DND-41 (cell line): ENCODE measurements around the gene TMEM97.

ENCODE experiments used
- ATAC-seq: fragments of 200-7000 bp; cut with Tn5 transposase; 3 replicates; pipeline ENCODE4 v1.9.1; 2021; ENCODE audit warnings: low read depth; ENCODE audit not compliant: insufficient read depth
- DNase-seq: peaks from one replicate; pipeline ENCODE4 v3.0.0-alpha.2; 2020
- H2AFZ ChIP-seq: 2 replicates; pipeline ENCODE4 v1.6.0; 2012; ENCODE audit warnings: low read depth, low read length
- H3K27ac ChIP-seq: 2 replicates; pipeline ENCODE4 v1.5.1; 2012; ENCODE audit warnings: low read length, inconsistent platforms
- H3K27me3 ChIP-seq: fragments of 200-600 bp; sonication (generic); 2 replicates; pipeline ENCODE4 v1.6.0; 2012; ENCODE audit warnings: low read length, mild to moderate bottlenecking, inconsistent platforms; ENCODE audit not compliant: insufficient read depth, poor library complexity
- H3K36me3 ChIP-seq: 2 replicates; pipeline ENCODE4 v1.5.1; 2012; ENCODE audit warnings: low read length, inconsistent platforms; ENCODE audit not compliant: insufficient read depth
- H3K4me1 ChIP-seq: 2 replicates; pipeline ENCODE4 v1.5.1; 2012; ENCODE audit warnings: mild to moderate bottlenecking, low read length; ENCODE audit not compliant: insufficient read depth
- H3K4me2 ChIP-seq: 2 replicates; pipeline ENCODE4 v1.6.0; 2012; ENCODE audit warnings: mild to moderate bottlenecking, moderate library complexity, low read length, inconsistent platforms; ENCODE audit not compliant: insufficient read depth
- H3K4me3 ChIP-seq, 2 experiments: fragments of 200-600 bp in 1 of 2; shearing (Covaris generic) in 1 of 2; 2 replicates each; pipeline ENCODE4 v1.5.1; 2012 to 2016; ENCODE audit warnings: inconsistent platforms in 2 of 2, low read length in 2 of 2, mild to moderate bottlenecking in 2 of 2, low read depth in 1 of 2, moderate library complexity in 1 of 2
- H3K79me2 ChIP-seq: 2 replicates; pipeline ENCODE4 v1.6.0; 2012; ENCODE audit warnings: low read length, inconsistent platforms; ENCODE audit not compliant: insufficient read depth
- H3K9ac ChIP-seq: 2 replicates; pipeline ENCODE4 v1.6.0; 2012; ENCODE audit warnings: low read depth, mild to moderate bottlenecking, inconsistent platforms, low read length, moderate library complexity
- H3K9me3 ChIP-seq: 2 replicates; pipeline ENCODE4 v1.5.1; 2012; ENCODE audit warnings: low read length, moderate library complexity, mild to moderate bottlenecking, inconsistent platforms; ENCODE audit not compliant: insufficient read depth, severe bottlenecking
- H4K20me1 ChIP-seq: 2 replicates; pipeline ENCODE4 v1.6.0; 2012; ENCODE audit warnings: low read length; ENCODE audit not compliant: insufficient read depth
- CTCF ChIP-seq: IDR thresholded peaks from 2 replicates; pipeline ENCODE4 v1.5.1; 2012; ENCODE audit warnings: borderline replicate concordance, low read length, moderate library complexity, mild to moderate bottlenecking; ENCODE audit not compliant: poor library complexity, severe bottlenecking; ENCODE audit errors: extremely low read depth
- EZH2 ChIP-seq: IDR thresholded peaks from 3 replicates; pipeline ENCODE4 v1.6.1; 2012; ENCODE audit warnings: borderline replicate concordance, low read depth, mild to moderate bottlenecking, moderate library complexity, low read length, inconsistent platforms; ENCODE audit not compliant: severe bottlenecking

Gene TMEM97

DNA sequence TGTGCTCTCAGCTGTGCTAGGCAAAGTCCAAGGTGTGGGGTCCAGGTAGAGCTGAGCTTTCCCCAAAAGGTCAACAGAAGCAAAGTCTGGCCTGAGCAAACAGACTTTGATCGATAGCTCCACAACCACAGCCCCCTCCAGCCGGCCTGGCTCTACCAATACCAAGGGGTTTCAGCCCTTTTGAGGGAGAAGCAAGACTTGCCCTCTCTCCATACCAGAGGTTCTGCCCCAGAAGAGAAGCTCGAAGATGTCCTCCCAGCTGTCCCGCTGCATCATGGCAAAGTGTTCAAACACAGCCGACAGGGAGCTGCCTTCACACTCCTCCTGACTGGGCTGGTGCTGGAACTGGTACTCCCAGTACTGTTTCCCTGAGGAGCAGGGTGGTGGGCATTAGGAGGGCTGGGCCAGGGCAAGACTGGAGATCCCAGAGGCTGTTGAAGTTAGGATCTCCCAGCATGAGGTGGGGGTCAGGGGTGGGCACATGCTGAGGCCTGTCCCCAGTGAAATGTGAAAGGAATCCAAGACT is 49.4 kb downstream of the TMEM97 start:
- no peaks in the 10 kb centered on the region for H3K9me3 ChIP-seq
- H3K79me2 ChIP-seq: no peaks in the 10 kb centered on the region
- no peak overlapping the region for H3K4me2 ChIP-seq
- H4K20me1 ChIP-seq: peaks cover 13% of the 10 kb centered on the region
- peaks cover 8% of the 10 kb centered on the region for H3K36me3 ChIP-seq
- H3K27ac ChIP-seq: no peak overlapping the region
- no peak for TF ChIP-seq CTCF
- TF ChIP-seq EZH2: no peak
- no peak overlapping the region for H2AFZ ChIP-seq
- no peak for ATAC-seq
- H3K4me1 ChIP-seq: peaks cover 4% of the 10 kb centered on the region; the same call in 1 of the 2 replicates
- H3K27me3 ChIP-seq: no peaks in the 10 kb centered on the region
- no peak overlapping the region for H3K4me3 ChIP-seq
- no peak overlapping the region for H3K9ac ChIP-seq
- DNase-seq: no peak

DNA sequence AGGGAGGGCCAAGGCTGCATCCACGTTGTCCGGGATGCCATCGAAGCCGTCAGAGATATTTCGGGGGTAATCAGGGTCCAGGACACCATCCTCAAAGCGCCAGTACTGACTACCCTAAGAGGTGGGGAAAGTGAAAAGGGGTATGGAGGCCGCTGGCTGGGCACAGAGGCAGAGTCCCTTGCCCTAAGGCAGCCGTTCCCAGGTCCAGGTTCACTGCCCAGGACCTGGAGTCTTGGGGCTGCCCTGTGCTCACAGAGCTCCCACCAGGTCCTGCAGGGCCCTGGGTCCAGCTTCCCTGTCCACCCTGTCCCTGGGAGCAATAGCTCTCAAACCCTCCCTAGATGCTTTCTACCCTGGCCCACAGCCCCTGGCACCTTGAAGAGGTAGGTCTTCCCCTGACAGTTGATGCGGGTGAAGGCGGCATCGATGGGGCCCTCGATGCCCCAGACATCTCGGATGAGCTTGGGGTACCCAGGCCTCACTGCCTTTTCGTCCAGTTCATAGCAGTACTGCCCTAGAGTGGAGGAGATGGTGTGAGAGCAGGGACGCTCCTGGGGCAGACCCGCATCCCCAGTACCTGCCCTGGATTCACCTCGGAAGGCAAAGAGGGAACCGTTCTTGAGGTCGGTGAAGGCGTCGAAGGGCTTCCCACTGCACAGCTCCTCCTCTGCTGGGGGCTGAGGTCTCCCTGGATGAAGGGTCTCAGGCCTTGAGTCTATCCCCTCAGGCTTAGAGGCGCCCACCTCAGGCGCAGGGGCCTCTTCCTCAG is 50.1 kb downstream of the TMEM97 start:
- H3K4me1 ChIP-seq: peaks cover 4% of the 10 kb centered on the region; the same call in 1 of the 2 replicates
- H3K9me3 ChIP-seq: no peaks in the 10 kb centered on the region
- H3K27me3 ChIP-seq: no peaks in the 10 kb centered on the region
- H2AFZ ChIP-seq: no peak overlapping the region
- H3K27ac ChIP-seq: no peak overlapping the region
- TF ChIP-seq EZH2 (no peak), CTCF (no peak)
- H3K4me2 ChIP-seq: no peak overlapping the region
- peaks cover 14% of the 10 kb centered on the region for H4K20me1 ChIP-seq
- no peak overlapping the region for H3K9ac ChIP-seq
- no peak overlapping the region for H3K4me3 ChIP-seq
- ATAC-seq: no peak
- no peak for DNase-seq
- no peaks in the 10 kb centered on the region for H3K79me2 ChIP-seq
- peaks cover 3% of the 10 kb centered on the region for H3K36me3 ChIP-seq

DNA sequence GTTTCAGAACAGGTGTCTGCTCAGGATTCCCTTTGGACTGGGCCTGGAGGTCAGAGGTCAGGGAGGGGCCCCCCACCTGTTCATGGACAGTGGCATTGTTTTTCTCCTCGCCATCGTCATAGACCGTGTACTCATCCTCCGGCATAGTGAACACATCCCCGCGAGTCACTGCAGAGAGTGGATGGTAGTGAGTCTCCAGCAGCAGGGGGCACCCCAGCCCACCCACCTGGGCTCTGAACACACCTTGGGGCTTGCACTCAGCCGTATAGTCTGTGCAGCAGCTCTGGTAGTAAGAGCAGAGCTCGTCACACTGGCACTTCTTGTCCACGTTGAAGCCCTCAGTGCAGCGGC is 50.7 kb downstream of the TMEM97 start:
- Histone ChIP-seq H4K20me1 (peaks cover 16% of the 10 kb centered on the region), H3K4me3 (no peak overlapping the region), H3K27ac (no peak overlapping the region), H3K4me2 (no peak overlapping the region), H3K4me1 (peaks cover 4% of the 10 kb centered on the region; the same call in 1 of the 2 replicates), H3K9ac (no peak overlapping the region), H3K27me3 (no peaks in the 10 kb centered on the region), H3K9me3 (no peaks in the 10 kb centered on the region), H2AFZ (no peak overlapping the region), H3K36me3 (peaks cover under 1% of the 10 kb centered on the region; the same call in 1 of the 2 replicates), H3K79me2 (no peaks in the 10 kb centered on the region)
- ATAC-seq (no peak), DNase-seq (no peak)
- peak; percentile 14 for TF ChIP-seq CTCF
- TF ChIP-seq EZH2: no peak
